GM23338 (cell line): ENCODE results near the gene KIF9.

Source experiments
- CREB1 ChIP-seq: fragments of 250-450 bp; sonication (Bioruptor Pico); IDR thresholded peaks from 2 replicates; pipeline ENCODE4 v1.5.0; 2020; ENCODE audit warnings: low read depth, mild to moderate bottlenecking, moderate library complexity
- CTCF ChIP-seq, 2 experiments: fragments of 200-600 bp in 1 of 2; sonication (generic) in 1 of 2; conservative IDR thresholded peaks; 2 replicates each; pipeline versions ENCODE4 v1.5.1 to v1.6.1; 2016 to 2017; ENCODE audit warnings: antibody characterized with exemption in 2 of 2, low read depth in 2 of 2, mild to moderate bottlenecking in 2 of 2, moderate library complexity in 1 of 2
- EZH2 ChIP-seq: fragments of 200-600 bp; sonication (generic); IDR thresholded peaks from one replicate; pipeline ENCODE4 v1.8.0; 2017; ENCODE audit warnings: antibody characterized with exemption, mild to moderate bottlenecking, low read depth; ENCODE audit not compliant: unreplicated experiment
- EZH2phosphoT487 ChIP-seq: fragments of 200-600 bp; sonication (generic); IDR thresholded peaks from one replicate; pipeline ENCODE4 v1.8.1; 2018; ENCODE audit warnings: antibody characterized with exemption; ENCODE audit not compliant: unreplicated experiment
- POLR2AphosphoS5 ChIP-seq: IDR thresholded peaks from 2 replicates; pipeline ENCODE4 v1.6.1; 2016; ENCODE audit warnings: antibody characterized with exemption, low read depth

GRCh38 chr3:47265008-47265407 is 17.6 kb downstream of the KIF9 start:
- TF ChIP-seq CTCF (conservative IDR thresholded peaks at IDR 0.05; ENCODE audit: low read depth in 2 of 2) (no peak), CREB1 (CRISPR knock-in tag) (no peak), POLR2AphosphoS5 (no peak), EZH2phosphoT487 (no peak), EZH2 (no peak)
